Transverse colon (tissue), 4 donors: ENCODE measurements around the gene NOS3. TPM values are rescaled to one million over a fixed set of nuclear protein-coding genes. Genes with fewer than 3 reads are reported as not detected.
A peak's percentile ranks its signal among the peaks of the same experiment; 100 is the strongest.

Experiments
- DNase-seq: peaks from one replicate; pipeline ENCODE4 v3.0.0-alpha.2; 2019
- H3K27ac ChIP-seq, 4 donors: fragments of 200-600 bp; sonication (generic); 2 replicates each; pipeline ENCODE4 v1.5.1; 2016 to 2018; ENCODE audit warnings: inconsistent platforms in 4 of 4
- H3K27me3 ChIP-seq: fragments of 200-600 bp; sonication (generic); 2 replicates; pipeline ENCODE4 v1.5.1; 2017; ENCODE audit warnings: inconsistent platforms
- H3K36me3 ChIP-seq, 4 donors: fragments of 200-600 bp; sonication (generic); 2 replicates each; pipeline ENCODE4 v1.5.1; 2017 to 2019; ENCODE audit warnings: inconsistent platforms in 4 of 4
- H3K4me1 ChIP-seq, 4 donors: fragments of 200-600 bp; sonication (generic); 2 replicates each; pipeline ENCODE4 v1.5.1; 2017 to 2020; ENCODE audit warnings: inconsistent platforms in 4 of 4
- H3K4me3 ChIP-seq, 4 donors: fragments of 200-600 bp; sonication (generic); 1 replicate in 1 of 4; 2 replicates in 3 of 4; pipeline versions ENCODE4 v1.5.1 to v1.6.1; 2017 to 2019; ENCODE audit warnings: inconsistent platforms in 4 of 4
- H3K9me3 ChIP-seq, 2 donors: fragments of 200-600 bp; sonication (generic); 2 replicates each; pipeline ENCODE4 v1.5.1; 2017 to 2019; ENCODE audit warnings: inconsistent platforms in 2 of 2
- CTCF ChIP-seq, 5 experiments: fragments of 200-600 bp in 3 of 5; fragments of 450-650 bp in 2 of 5; sonication (generic) in 3 of 5; IDR thresholded peaks; 1 replicate in 2 of 5; 2 replicates in 3 of 5; pipeline ENCODE4 v1.5.1; 2016 to 2017; ENCODE audit warnings: antibody characterized with exemption in 5 of 5, inconsistent platforms in 3 of 5, mild to moderate bottlenecking in 2 of 5, moderate library complexity in 1 of 5
- EP300 ChIP-seq: sonication (generic); formaldehyde crosslinking; IDR thresholded peaks from one replicate; pipeline ENCODE4 v1.6.1; 2017; ENCODE audit warnings: antibody characterized with exemption, low read depth
- POLR2A ChIP-seq: fragments of 450-650 bp; IDR thresholded peaks from one replicate; pipeline ENCODE4 v1.6.1; 2016; ENCODE audit warnings: antibody characterized with exemption, mild to moderate bottlenecking, moderate library complexity
- POLR2AphosphoS5 ChIP-seq, 3 donors: sonication (generic); formaldehyde crosslinking; IDR thresholded peaks; one replicate each; pipeline ENCODE4 v1.6.1; 2016; ENCODE audit warnings: antibody characterized with exemption in 3 of 3
- WGBS, 2 donors: methylation state at CpG; one replicate each; pipeline ENCODE4 v1.1.5; 2018; ENCODE audit warnings: low coverage in 1 of 2; 5-methylcytosine and 5-hydroxymethylcytosine counted together
- in situ Hi-C, 4 donors: fragments of 200-750 bp; cut with MboI; loops; one replicate each; pipeline versions ENCODE4 v1.15.0 to v1.15.1; 2017; ENCODE audit warnings: low sequenced_read_pairs in 3 of 4, low pct_ligation_motif_present in 1 of 4, low pct_unique_long_range_greater_than_20kb in 1 of 4
- intact Hi-C: fragments of 100-400 bp; cut with DNase I; formaldehyde crosslinking; loops from one replicate; pipeline ENCODE4 v1.15.1; 2023; ENCODE audit warnings: low total_unique reads
- total RNA-seq, 4 donors: library from RNA; depleted of rRNA; stranded (reverse); fragments of >200 nt; gene quantifications; one replicate each; pipeline ENCODE4 v1.1.0, GENCODE V29; 2016

The NOS3 gene
- total RNA-seq, 4 donors from 2014 or later = 2.5 to 34.2 (median 7.0) TPM

GRCh38 chr7:150983893-150984368 is 6.9 kb upstream of the NOS3 start:
- DNase-seq = no peak
- Histone ChIP-seq H3K27ac (no peak overlapping the region), H3K4me1 (peaks cover 15 to 30% (median 19%) of the 10 kb centered on the region in 4 donors), H3K36me3 (no peaks in the 10 kb centered on the region), H3K9me3 (no peaks in the 10 kb centered on the region), H3K4me3 (no peak overlapping the region), H3K27me3 (peaks cover 39% of the 10 kb centered on the region)
- intact Hi-C loops (no loop called here), in situ Hi-C loops (loop anchor here (10.0 to 25.0 kb wide), 5 partner anchors 89 to 547 kb away; no protein-coding TSS in a partner anchor)
- 0% methylated on average over 2 of the region's 2 CpGs; no CpG with 5 or more reads in 1 of the 2 donors for WGBS, 2 donors
- TF ChIP-seq EP300 (no peak), CTCF (IDR thresholded peaks at IDR 0.05) (no peak)

- Histone ChIP-seq H3K4me1 (peaks cover 6 to 19% (median 12%) of the 10 kb centered on the region in 4 donors), H3K4me3 (no peak overlapping the region), H3K27me3 (peaks cover 17% of the 10 kb centered on the region), H3K36me3 (no peaks in the 10 kb centered on the region), H3K9me3 (peaks cover 0 to 4% of the 10 kb centered on the region in 2 donors), H3K27ac (no peak overlapping the region)
- no peak for TF ChIP-seq POLR2AphosphoS5 (IDR thresholded peaks at IDR 0.05)
- peak; percentile 53 to 78 (median 69) for TF ChIP-seq CTCF (IDR thresholded peaks at IDR 0.05)
- DNase-seq = peak; percentile 77
- intact Hi-C loops = loop anchor here (5.0 kb wide), 1 partner anchor 204 kb away; no protein-coding TSS in a partner anchor
- 7% methylated on average over 15 of the region's 16 CpGs; no CpG with 5 or more reads in 1 of the 2 donors for WGBS, 2 donors
- in situ Hi-C loops = loop anchor here (5.0 to 25.0 kb wide), 8 partner anchors 89 to 549 kb away; no protein-coding TSS in a partner anchor
Measured at GRCh38 chr7:150986099-150986512, 4.7 kb upstream of the NOS3 start.

- intact Hi-C loops = loop anchor here (5.0 kb wide), 1 partner anchor 204 kb away; no protein-coding TSS in a partner anchor
- peaks cover 14% of the 10 kb centered on the region for H3K27me3 ChIP-seq
- H3K4me3 ChIP-seq = no peak overlapping the region
- no peak overlapping the region for H3K27ac ChIP-seq
- no peak for TF ChIP-seq POLR2AphosphoS5 (IDR thresholded peaks at IDR 0.05)
- TF ChIP-seq EP300 = no peak
- no peak for TF ChIP-seq CTCF (IDR thresholded peaks at IDR 0.05)
- TF ChIP-seq POLR2A = no peak
- in situ Hi-C loops = loop anchor here (5.0 to 25.0 kb wide), 8 partner anchors 89 to 549 kb away; no protein-coding TSS in a partner anchor
- H3K4me1 ChIP-seq = peaks cover 6 to 19% (median 12%) of the 10 kb centered on the region in 4 donors
- no peak for DNase-seq
- peaks cover 0 to 4% of the 10 kb centered on the region in 2 donors for H3K9me3 ChIP-seq
- H3K36me3 ChIP-seq = no peaks in the 10 kb centered on the region
- WGBS, 2 donors = 58% methylated on average over 5 of the region's 5 CpGs; no CpG with 5 or more reads in 1 of the 2 donors
Measured at GRCh38 chr7:150986556-150986955, 4.3 kb upstream of the NOS3 start.

GRCh38 chr7:150988230-150989226 is 2.3 kb upstream of the NOS3 start:
- in situ Hi-C loops (loop anchor here (5.0 to 25.0 kb wide), 8 partner anchors 91 to 551 kb away; no protein-coding TSS in a partner anchor), intact Hi-C loops (loop anchor here (1.0 to 5.0 kb wide), 3 partner anchors 26 to 206 kb away; no protein-coding TSS in a partner anchor)
- H3K27ac ChIP-seq = peak overlapping the region in 3 of 4 donors; percentile 2 to 57 (median 27)
- H3K4me3 ChIP-seq = no peak overlapping the region
- H3K4me1 ChIP-seq = peaks cover 6 to 19% (median 12%) of the 10 kb centered on the region in 4 donors
- DNase-seq = peak; percentile 61
- no peak for TF ChIP-seq EP300
- TF ChIP-seq CTCF (IDR thresholded peaks at IDR 0.05) = peak; percentile 85 to 92 (median 88)
- peaks cover 0 to 4% of the 10 kb centered on the region in 2 donors for H3K9me3 ChIP-seq
- no peaks in the 10 kb centered on the region for H3K36me3 ChIP-seq
- peaks cover 7% of the 10 kb centered on the region for H3K27me3 ChIP-seq
- WGBS, 2 donors = 9 to 30% methylated on average over 2 to 23 of the region's 31 CpGs
